Cardiac fibroblast (primary cell): Measurements from ENCODE around the gene RTN4.

Source experiments
- DNase-seq, 2 donors: peaks; one replicate each; pipeline versions ENCODE4 v3.0.0 to v3.0.0-alpha.2; 2010; ENCODE audit warnings: low read depth in 2 of 2
- H3K4me3 ChIP-seq, 2 donors: replicated peaks in 1 of 2; 1 replicate in 1 of 2; 2 replicates in 1 of 2; pipeline ENCODE4 v1.5.1; 2011; ENCODE audit warnings: low read depth in 2 of 2, low read length in 2 of 2, mild to moderate bottlenecking in 2 of 2, moderate library complexity in 1 of 2
- CTCF ChIP-seq: IDR thresholded peaks from one replicate; pipeline ENCODE4 v1.5.1; 2011; ENCODE audit warnings: low read depth, mild to moderate bottlenecking, low read length, inconsistent platforms

RTN4 gene

GRCh38 chr2:55017428-55017827, 32.8 kb downstream of the RTN4 start:
- DNase-seq: no peak
- no peak overlapping the region for H3K4me3 ChIP-seq
- no peak for TF ChIP-seq CTCF

- peak; percentile 48 for TF ChIP-seq CTCF
- peak; percentile 76 to 84 for DNase-seq
- no peak overlapping the region for H3K4me3 ChIP-seq
These were observed 35.0 kb downstream of the RTN4 start for GRCh38 chr2:55014962-55015939.

- no peak for TF ChIP-seq CTCF
- DNase-seq: no peak
- no peak overlapping the region for H3K4me3 ChIP-seq
These were observed 36.3 kb downstream of the RTN4 start for GRCh38 chr2:55013936-55014335.

GRCh38 chr2:55012672-55013484, 37.4 kb downstream of the RTN4 start:
- H3K4me3 ChIP-seq: no peak overlapping the region
- no peak for TF ChIP-seq CTCF
- no peak for DNase-seq

GRCh38 chr2:55011831-55012671, 38.2 kb downstream of the RTN4 start:
- DNase-seq: no peak
- TF ChIP-seq CTCF: no peak
- no peak overlapping the region for H3K4me3 ChIP-seq

GRCh38 chr2:55010915-55011314, 39.3 kb downstream of the RTN4 start:
- TF ChIP-seq CTCF: no peak
- H3K4me3 ChIP-seq: no peak overlapping the region
- peak in 1 of 2 donors; percentile 45 for DNase-seq
